Sigmoid colon (tissue), 7 donors: Measurements from ENCODE around the gene HACD4. TPM values are rescaled to one million over a fixed set of nuclear protein-coding genes. Genes with fewer than 3 reads are reported as not detected.

Experiments used
- DNase-seq: peaks from one replicate; pipeline ENCODE4 v3.0.0-alpha.2; 2019
- H3K27ac ChIP-seq, 4 donors: fragments of 200-600 bp; sonication (generic); one replicate each; pipeline ENCODE4 v1.5.1; 2016 to 2019; ENCODE audit warnings: mild to moderate bottlenecking in 1 of 4
- H3K27me3 ChIP-seq, 3 donors: fragments of 200-600 bp; sonication (generic); one replicate each; pipeline ENCODE4 v1.5.1; 2019; ENCODE audit warnings: mild to moderate bottlenecking in 1 of 3
- H3K36me3 ChIP-seq, 4 donors: fragments of 200-600 bp; sonication (generic); one replicate each; pipeline ENCODE4 v1.5.1; 2016 to 2019
- H3K4me1 ChIP-seq, 4 donors: fragments of 200-600 bp; sonication (generic); one replicate each; pipeline ENCODE4 v1.5.1; 2017 to 2019
- H3K4me3 ChIP-seq, 4 donors: fragments of 200-600 bp; sonication (generic); one replicate each; pipeline ENCODE4 v1.5.1; 2017 to 2019; ENCODE audit warnings: mild to moderate bottlenecking in 2 of 4, moderate library complexity in 1 of 4
- H3K9me3 ChIP-seq, 4 donors: fragments of 200-600 bp in 3 of 4; sonication (generic) in 3 of 4; one replicate each; pipeline versions ENCODE4 v1.5.1 to v1.6.1; 2013 to 2019
- CTCF ChIP-seq, 4 experiments: fragments of 450-650 bp in 3 of 4; fragments of 200-600 bp in 1 of 4; IDR thresholded peaks; one replicate each; pipeline ENCODE4 v1.5.1; 2016 to 2019; ENCODE audit warnings: antibody characterized with exemption in 4 of 4, mild to moderate bottlenecking in 3 of 4, moderate library complexity in 2 of 4
- EP300 ChIP-seq, 4 donors: sonication (generic); formaldehyde crosslinking; IDR thresholded peaks; one replicate each; pipeline ENCODE4 v1.6.1; 2017; ENCODE audit warnings: antibody characterized with exemption in 4 of 4
- POLR2A ChIP-seq, 2 donors: fragments of 450-650 bp; IDR thresholded peaks; one replicate each; pipeline ENCODE4 v1.6.1; 2016; ENCODE audit warnings: antibody characterized with exemption in 2 of 2, mild to moderate bottlenecking in 2 of 2, moderate library complexity in 2 of 2
- POLR2AphosphoS5 ChIP-seq, 4 donors: sonication (generic); formaldehyde crosslinking; IDR thresholded peaks; one replicate each; pipeline ENCODE4 v1.6.1; 2017; ENCODE audit warnings: antibody characterized with exemption in 4 of 4
- WGBS, 2 donors: extraction: QIAGEN DNeasy Blood & Tissue Kit; methylation state at CpG; one replicate each; pipeline ENCODE4 v1.1.7; 2013; 5-methylcytosine and 5-hydroxymethylcytosine counted together
- intact Hi-C: fragments of 100-400 bp; cut with DNase I; formaldehyde crosslinking; loops from one replicate; pipeline ENCODE4 v1.15.1; 2023
- polyA plus RNA-seq, 3 donors: library from polyadenylated mRNA; stranded (reverse); fragments of 200-250 nt; gene quantifications; one replicate each; pipeline ENCODE4 v1.2.3, GENCODE V29; 2013
- total RNA-seq, 4 donors: library from RNA; depleted of rRNA; stranded (reverse); fragments of >200 nt; gene quantifications; one replicate each; pipeline ENCODE4 v1.1.0, GENCODE V29; 2016
- donor health status: healthy with polysubstance abuse.
- donor health status: Bipolar disorder and iron deficiency.
- donor health status: healthy.

HACD4 gene
- total and polyA plus RNA-seq, 7 donors, result 1.4 to 14.7 (median 8.8) TPM

- H3K9me3 ChIP-seq, result no peaks in the 10 kb centered on the region
- DNase-seq, result no peak
- no peaks in the 10 kb centered on the region for H3K27me3 ChIP-seq
- 31 to 39% methylated on average over 2 of the region's 2 CpGs for WGBS, 2 donors
- no peaks in the 10 kb centered on the region for H3K36me3 ChIP-seq
- H3K4me3 ChIP-seq, result no peak overlapping the region
- TF ChIP-seq CTCF (IDR thresholded peaks at IDR 0.05), result no peak
- TF ChIP-seq POLR2AphosphoS5 (IDR thresholded peaks at IDR 0.05), result no peak
- TF ChIP-seq POLR2A (IDR thresholded peaks at IDR 0.05), result no peak
- no peak for TF ChIP-seq EP300 (IDR thresholded peaks at IDR 0.05)
- no peak overlapping the region for H3K27ac ChIP-seq
- H3K4me1 ChIP-seq, result no peaks in the 10 kb centered on the region
- intact Hi-C loops, result no loop called here
These were observed 22.4 kb upstream of the HACD4 start for GRCh38 chr9:21053851-21054250.

GRCh38 chr9:21047281-21047691, 15.8 kb upstream of the HACD4 start:
- intact Hi-C loops, result no loop called here
- Histone ChIP-seq H3K36me3 (no peaks in the 10 kb centered on the region), H3K27ac (no peak overlapping the region), H3K4me3 (no peak overlapping the region), H3K27me3 (no peaks in the 10 kb centered on the region), H3K4me1 (no peaks in the 10 kb centered on the region), H3K9me3 (no peaks in the 10 kb centered on the region)
- WGBS, 2 donors, result 70 to 83% methylated on average over 2 of the region's 2 CpGs
- DNase-seq, result no peak
- TF ChIP-seq CTCF (IDR thresholded peaks at IDR 0.05), result no peak

- WGBS, 2 donors, result 71 to 85% methylated on average over 3 of the region's 3 CpGs
- Histone ChIP-seq H3K9me3 (no peaks in the 10 kb centered on the region), H3K36me3 (no peaks in the 10 kb centered on the region), H3K27me3 (no peaks in the 10 kb centered on the region), H3K27ac (no peak overlapping the region), H3K4me3 (no peak overlapping the region), H3K4me1 (no peaks in the 10 kb centered on the region)
- no peak for DNase-seq
- intact Hi-C loops, result no loop called here
- TF ChIP-seq POLR2A (IDR thresholded peaks at IDR 0.05) (no peak), CTCF (IDR thresholded peaks at IDR 0.05) (no peak), EP300 (IDR thresholded peaks at IDR 0.05) (no peak), POLR2AphosphoS5 (IDR thresholded peaks at IDR 0.05) (no peak)
These were observed 12.4 kb upstream of the HACD4 start for GRCh38 chr9:21043841-21044240.

GRCh38 chr9:21042466-21042865, 11.0 kb upstream of the HACD4 start:
- Histone ChIP-seq H3K36me3 (no peaks in the 10 kb centered on the region), H3K9me3 (no peaks in the 10 kb centered on the region), H3K4me3 (no peak overlapping the region), H3K27me3 (no peaks in the 10 kb centered on the region), H3K27ac (no peak overlapping the region), H3K4me1 (no peaks in the 10 kb centered on the region)
- no peak for DNase-seq
- TF ChIP-seq EP300 (IDR thresholded peaks at IDR 0.05) (no peak), POLR2A (IDR thresholded peaks at IDR 0.05) (no peak), POLR2AphosphoS5 (IDR thresholded peaks at IDR 0.05) (no peak), CTCF (IDR thresholded peaks at IDR 0.05) (no peak)
- 89% methylated on average over 4 of the region's 4 CpGs for WGBS, 2 donors
- intact Hi-C loops, result no loop called here

- H3K9me3 ChIP-seq, result no peaks in the 10 kb centered on the region
- no peak for DNase-seq
- intact Hi-C loops, result no loop called here
- 96 to 97% methylated on average over 1 of the region's 1 CpG for WGBS, 2 donors
- no peaks in the 10 kb centered on the region for H3K4me1 ChIP-seq
- TF ChIP-seq CTCF (IDR thresholded peaks at IDR 0.05), result no peak
- no peak overlapping the region for H3K27ac ChIP-seq
- no peak overlapping the region for H3K4me3 ChIP-seq
- H3K27me3 ChIP-seq, result no peaks in the 10 kb centered on the region
- no peaks in the 10 kb centered on the region for H3K36me3 ChIP-seq
These were observed 7.9 kb upstream of the HACD4 start for GRCh38 chr9:21039302-21039701.
